Measurements from ENCODE around the gene CERS2.

DNA sequence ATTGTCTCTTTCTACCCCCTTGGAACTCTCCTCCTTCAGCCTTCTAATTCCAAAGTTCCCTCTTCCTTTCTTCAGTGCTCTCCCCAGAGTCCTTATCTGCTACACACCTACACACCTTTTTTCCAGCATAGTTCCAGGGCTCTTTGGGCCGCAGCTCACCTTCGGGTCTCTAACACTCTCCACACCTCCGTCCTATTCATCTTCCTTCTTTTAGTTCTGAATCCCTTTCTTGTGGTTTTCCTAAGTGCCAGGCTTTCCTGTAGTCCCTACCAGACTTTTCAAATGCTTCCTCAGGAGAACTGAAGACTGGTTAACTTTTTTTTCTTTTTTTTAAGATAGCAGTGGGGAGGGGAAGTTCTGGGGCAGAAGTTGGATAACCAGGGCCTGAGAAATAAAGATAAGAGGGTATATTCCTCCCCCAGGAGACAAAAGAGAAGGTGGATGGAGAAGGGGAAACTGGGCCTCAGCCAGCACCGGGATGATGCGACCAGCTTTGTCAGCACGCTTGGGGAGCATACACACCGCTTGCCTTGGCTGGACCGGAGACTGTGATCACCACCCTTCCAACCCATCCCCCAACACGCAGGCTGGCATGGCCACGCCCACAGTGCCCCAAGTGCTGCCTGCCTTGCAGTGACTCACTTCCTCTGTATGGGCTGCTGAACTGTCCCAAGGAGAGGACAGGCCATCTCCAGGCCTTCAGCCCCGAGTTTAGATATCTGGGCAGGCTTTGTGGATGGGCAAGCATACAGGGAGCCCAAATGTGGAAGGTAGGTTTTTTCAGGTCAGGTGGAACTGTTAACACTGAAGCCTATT, 2.5 kb upstream of the CERS2 start:
- TF ChIP-seq, protein P1, sequence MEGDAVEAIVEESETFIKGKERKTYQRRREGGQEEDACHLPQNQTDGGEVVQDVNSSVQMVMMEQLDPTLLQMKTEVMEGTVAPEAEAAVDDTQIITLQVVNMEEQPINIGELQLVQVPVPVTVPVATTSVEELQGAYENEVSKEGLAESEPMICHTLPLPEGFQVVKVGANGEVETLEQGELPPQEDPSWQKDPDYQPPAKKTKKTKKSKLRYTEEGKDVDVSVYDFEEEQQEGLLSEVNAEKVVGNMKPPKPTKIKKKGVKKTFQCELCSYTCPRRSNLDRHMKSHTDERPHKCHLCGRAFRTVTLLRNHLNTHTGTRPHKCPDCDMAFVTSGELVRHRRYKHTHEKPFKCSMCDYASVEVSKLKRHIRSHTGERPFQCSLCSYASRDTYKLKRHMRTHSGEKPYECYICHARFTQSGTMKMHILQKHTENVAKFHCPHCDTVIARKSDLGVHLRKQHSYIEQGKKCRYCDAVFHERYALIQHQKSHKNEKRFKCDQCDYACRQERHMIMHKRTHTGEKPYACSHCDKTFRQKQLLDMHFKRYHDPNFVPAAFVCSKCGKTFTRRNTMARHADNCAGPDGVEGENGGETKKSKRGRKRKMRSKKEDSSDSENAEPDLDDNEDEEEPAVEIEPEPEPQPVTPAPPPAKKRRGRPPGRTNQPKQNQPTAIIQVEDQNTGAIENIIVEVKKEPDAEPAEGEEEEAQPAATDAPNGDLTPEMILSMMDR (conservative IDR thresholded peaks at IDR 0.05): no peak
- TF ChIP-seq EZH2 (IDR thresholded peaks at IDR 0.05; ENCODE audit: low read depth): no peak

All from PC-9 (cell line).